HG03175 (cell line): ENCODE data around the gene REG4.
"Not testable (repeated sequence)": the region's sequence is repeated elsewhere in the genome, so short reads cannot be mapped to it uniquely, and the experiment has no call there.

ENCODE experiments used
- ATAC-seq: cut with Tn5 transposase; IDR thresholded peaks from one replicate; pipeline ENCODE4 v1.9.1; 2021; ENCODE audit warnings: mild to moderate bottlenecking, moderate library complexity; ENCODE audit not compliant: unreplicated experiment

REG4 gene

GRCh38 chr1:119811387-119811786, at the start of gene REG4:
REG4 (minus strand) TSS chr1:119811460; CDS start chr1:119808769, 2,691 bp downstream.
- no peak for ATAC-seq

- no peak for ATAC-seq
These were observed 48.4 kb upstream of the REG4 start for GRCh38 chr1:119859647-119860046.

GRCh38 chr1:119858556-119859214, 47.4 kb upstream of the REG4 start:
- not testable (repeated sequence) for ATAC-seq

DNA sequence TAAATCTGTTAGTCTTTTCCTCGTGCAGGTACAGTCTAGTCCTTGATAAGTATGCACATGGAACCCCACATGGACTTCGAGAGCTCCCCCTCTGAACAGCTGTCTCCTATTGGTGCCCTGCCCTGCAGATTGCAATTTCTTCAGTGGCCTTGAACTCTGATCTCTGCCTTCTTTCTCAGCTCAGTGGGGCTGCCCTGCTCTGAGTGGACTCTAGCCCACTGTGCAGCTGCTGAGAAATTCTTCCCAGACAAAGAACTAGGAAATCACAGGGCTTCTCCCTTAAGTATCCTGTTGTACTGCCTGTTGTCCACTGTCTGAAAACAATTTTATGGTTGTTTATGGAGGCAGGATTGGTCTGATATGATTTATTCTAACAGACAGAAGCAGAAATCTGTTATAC, 46.9 kb upstream of the REG4 start:
- ATAC-seq = no peak

DNA sequence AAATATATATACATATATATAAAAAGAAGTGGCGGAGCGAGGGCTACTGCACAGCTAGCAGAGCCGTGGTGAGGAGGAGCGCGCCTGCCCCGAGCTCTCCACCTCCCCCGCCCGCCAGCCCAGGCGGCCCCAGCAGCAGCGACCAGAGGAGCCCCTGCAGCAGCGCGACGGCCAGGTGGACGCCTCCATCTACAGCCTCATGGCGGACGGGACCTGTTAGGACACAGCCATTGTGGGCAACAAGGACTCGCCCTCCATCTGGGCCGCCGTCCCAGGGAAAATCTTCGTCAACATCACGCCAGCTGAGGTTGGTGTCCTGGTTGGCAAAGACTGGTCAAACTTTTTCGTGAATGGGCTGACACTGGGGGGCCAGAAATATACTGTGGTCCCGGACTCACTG, 41.9 kb upstream of the REG4 start:
- ATAC-seq = no peak

DNA sequence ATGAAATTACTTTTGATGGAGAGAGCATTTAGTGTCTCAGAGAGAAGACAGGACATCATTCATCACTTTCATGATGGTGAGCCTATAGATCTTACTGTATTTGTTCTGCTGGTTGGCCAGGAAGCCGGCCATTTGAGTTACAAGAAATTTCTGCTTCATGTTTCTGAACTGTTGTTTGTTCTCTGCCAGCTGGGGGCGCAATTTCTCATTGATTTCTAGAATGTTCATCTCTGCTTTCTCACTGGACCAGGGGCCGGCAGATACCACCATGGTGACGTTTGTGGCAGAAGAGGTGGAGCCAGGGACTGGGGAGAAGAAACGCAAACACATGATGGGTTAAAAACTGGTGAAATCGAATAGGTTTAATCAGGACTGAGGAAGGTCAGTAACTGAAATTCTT, 32.9 kb upstream of the REG4 start:
- not testable (repeated sequence) for ATAC-seq

DNA sequence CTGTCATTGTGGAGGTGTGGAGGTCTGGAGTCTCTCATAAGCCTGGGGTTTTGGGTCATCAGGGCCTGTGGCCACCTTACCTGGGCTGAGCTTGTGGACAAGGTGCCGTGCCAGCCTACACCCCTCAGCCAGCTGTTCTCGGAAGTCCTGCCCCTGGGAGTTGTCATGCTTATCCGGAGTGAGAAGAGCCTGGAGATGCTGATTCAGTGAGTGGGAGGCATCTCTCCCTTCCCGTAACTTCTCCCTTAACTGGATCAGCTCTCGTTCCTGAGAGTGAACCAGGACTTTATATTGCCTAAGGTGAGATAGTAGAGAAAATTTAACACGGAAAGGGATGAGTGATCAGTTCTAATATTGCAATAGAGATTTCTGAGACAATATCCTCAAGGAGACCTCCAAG, 30.0 kb upstream of the REG4 start:
- no peak for ATAC-seq

GRCh38 chr1:119840745-119841144, 29.5 kb upstream of the REG4 start:
- no peak for ATAC-seq

- no peak for ATAC-seq
These were observed 27.0 kb upstream of the REG4 start for GRCh38 chr1:119838236-119838635.

GRCh38 chr1:119834990-119835389, 23.7 kb upstream of the REG4 start:
- no peak for ATAC-seq

DNA sequence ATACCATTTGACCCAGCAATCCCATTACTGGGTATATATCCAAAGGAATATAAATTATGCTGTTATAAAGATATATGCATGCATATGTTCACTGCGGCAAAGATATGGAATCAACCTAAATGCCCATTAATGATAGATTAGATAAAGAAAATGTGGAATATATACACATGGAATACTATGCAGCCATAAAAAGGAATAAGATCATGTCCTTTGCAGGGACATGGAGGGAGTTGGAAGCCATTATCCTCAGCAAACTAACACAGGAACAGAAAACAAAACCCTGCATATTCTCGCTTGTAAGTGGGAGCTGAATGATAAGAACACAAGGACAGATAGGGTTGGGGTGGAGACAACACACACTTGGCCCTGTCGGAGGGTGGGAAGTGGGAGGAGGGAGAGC, 19.8 kb upstream of the REG4 start:
- no peak for ATAC-seq

- ATAC-seq = no peak
These were observed 18.4 kb upstream of the REG4 start for GRCh38 chr1:119829625-119830024.

DNA sequence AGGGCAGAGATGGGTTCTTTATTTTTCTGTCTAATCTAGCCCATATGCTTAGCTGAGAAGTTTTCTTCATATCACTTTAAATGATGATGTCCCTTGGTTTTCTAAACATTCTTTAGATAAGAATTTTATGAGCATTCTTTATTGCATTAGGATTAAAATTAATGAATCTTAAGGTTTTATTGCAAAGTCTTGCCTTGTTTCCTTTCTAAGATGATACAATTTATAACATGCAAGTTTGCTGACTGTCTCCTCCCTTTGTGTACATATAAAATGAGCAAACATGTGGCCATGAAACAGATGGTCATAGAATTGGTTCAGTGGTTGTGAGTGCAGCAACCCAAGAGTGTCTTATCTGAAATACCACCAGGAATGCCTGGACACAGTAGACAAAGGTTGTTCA, 17.7 kb upstream of the REG4 start:
- not testable (repeated sequence) for ATAC-seq

DNA sequence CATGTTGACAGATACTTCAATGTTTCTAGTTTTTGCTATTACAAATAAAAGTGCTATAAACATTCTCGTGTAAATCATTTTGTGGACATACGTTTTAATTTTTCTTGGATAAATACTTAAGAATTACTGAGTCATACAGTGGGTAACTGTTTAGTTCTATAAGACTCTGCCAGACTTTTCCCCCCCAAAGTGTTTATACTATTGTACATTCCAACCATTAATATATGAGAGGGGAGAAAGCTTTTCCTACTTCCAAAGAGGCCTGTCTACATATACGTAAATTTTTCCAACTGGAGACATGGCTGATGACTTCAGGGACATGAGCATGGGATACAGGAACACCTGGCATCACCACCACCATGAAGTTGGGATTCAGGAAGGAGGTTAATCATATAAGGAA, 17.0 kb upstream of the REG4 start:
- ATAC-seq = no peak

DNA sequence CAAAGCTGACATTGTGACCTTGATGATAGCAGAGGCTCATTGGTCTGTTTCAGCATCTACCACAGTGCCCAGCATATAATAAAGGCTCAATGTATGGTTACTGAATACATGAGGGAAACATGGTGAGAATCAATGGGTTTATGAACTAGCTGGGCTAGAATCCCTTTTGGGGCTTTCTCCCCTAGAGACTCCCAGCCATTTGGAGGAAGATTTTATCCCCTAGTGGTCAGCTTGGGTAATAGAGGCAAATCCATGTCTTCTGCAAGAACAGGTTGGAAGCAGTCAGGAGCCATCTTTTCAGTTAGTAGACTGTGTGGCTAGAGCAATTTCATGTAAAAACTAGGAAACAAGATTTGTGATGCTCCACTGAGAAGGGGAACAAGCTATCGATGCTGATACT, 15.8 kb upstream of the REG4 start:
- no peak for ATAC-seq

DNA sequence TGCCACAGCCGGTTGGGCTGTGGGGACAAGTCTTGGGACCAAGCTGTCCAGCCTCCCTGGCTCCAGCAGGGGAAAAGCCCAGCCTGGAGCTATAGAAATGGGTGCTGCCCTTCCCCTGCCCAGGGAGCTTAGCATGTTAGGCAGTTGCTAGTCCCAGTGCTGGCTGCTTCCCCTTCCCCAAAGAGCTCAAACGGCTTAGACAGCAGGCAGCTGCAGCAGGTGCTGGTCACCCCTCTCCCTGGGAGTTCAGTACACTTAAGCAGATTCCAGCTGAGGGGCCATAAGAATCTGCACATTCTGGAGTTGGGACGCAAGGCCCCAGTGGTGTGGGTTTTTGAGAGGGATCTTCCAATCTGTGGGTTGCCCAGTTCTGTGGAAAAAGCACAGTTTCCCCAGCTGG, 11.1 kb upstream of the REG4 start:
- ATAC-seq = no peak

- no peak for ATAC-seq
These were observed 6.9 kb upstream of the REG4 start for GRCh38 chr1:119818181-119818580.

DNA sequence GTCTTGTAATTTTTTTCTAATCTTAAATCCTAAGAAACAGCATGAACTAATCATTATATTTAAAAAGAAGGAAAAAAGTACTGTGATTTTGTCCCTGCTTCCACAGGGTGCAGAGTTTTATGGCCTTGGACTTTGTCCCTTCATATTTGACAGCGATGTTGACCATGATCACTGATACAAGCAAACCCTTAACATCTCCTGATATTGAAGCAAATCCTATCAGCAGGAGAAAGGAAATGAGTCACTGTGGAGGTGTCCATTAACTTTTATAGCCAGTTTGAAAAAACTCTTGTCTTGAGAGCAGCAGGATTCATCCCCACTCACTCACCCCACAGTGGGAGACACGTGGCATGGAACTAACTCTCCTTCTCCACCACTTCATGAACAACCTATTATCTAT, 5.1 kb upstream of the REG4 start:
- ATAC-seq = no peak

- ATAC-seq = no peak
These were observed 4.7 kb upstream of the REG4 start for GRCh38 chr1:119815928-119816327.

DNA sequence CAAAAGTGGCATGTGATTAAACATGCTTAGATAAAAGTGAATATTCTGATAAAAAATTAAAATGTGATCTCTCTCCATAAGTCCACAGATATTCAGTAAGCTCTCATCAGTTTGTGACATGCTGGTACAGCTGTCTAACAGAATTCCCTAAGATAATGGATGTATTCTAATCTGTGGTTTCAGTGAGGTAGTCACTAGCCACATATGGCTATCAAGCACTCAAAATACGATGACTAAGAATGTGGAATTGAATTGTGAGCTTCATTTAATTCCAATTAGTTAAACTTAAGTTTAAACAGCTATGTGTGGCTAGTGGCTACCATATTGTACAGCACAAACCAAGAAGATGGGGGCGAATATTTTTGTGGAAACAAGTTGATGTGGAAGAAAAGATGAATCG, 4.1 kb upstream of the REG4 start:
- no peak for ATAC-seq

- ATAC-seq = no peak
These were observed 3.0 kb upstream of the REG4 start for GRCh38 chr1:119814288-119814687.

DNA sequence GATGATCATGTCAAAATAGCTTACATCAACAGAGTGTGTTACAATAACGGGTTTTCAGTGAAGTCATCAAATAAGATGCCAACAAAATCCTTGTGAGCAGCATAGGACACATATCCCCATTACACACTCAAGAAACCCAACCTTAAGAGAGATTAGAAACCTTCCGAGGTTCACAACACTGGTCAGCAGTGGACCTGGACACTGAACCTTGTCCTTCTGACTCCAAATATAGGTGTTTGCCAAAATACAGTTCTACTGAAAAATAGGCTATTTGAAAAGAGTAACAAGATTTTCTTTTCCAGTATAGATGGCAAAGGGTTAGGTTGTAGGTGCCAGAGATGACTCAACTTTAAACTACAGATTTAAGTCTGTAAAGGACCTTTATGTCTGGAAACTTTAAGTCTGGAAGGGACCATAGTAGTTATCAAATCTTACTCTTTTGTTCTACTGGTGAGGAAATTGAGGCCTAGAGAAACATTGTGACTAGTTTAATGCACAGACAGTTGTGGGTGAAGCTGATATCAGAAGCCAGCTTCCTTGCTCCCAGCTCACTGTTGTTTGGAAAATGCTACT, 811 bp upstream of the REG4 start:
- no peak for ATAC-seq

DNA sequence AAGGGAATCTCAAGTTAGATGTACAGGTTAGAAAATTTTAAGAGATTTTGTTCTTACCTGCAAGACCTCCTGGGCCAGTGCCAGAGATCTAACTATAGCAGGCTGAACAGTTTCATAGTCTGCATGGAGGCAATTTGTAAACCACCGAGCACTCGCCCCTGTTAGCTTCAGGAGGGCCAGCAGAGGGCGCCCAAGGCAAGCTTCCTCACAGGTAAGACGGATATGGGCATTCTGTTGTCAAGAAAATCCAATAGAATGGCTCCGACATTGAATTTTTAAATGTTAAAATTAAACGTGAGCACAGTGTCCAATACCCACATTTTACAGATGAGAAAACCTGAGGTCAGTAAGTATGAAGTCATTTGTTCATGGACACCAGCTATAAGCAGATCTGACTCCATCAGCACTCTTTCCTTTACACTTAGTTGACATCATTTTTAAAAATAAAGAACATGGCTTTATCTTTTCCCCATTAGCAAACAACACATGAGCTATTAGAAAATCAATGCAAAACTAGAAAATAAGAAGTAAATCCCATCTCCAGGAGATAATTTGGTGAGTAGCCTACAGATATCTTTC, 2.2 kb downstream of the REG4 start:
- peak; percentile 80 for ATAC-seq
